Measurements from ENCODE around the gene FBXW4. TPM values are rescaled to one million over a fixed set of nuclear protein-coding genes. Genes with fewer than 3 reads are reported as not detected.
A peak's percentile ranks its signal among the peaks of the same experiment; 100 is the strongest.
"Not testable (repeated sequence)": the region's sequence is repeated elsewhere in the genome, so short reads cannot be mapped to it uniquely, and the experiment has no call there.

The FBXW4 gene
- total and polyA plus RNA-seq, 9 of the 15 experiments (the other 6 are each of a cell fraction or from before 2014, with no cell fraction given): 1.0 to 10.6 (median 5.4) TPM

- Histone ChIP-seq H3K4me3 (no peak overlapping the region), H3K27ac (ENCODE audit: extremely low read depth, low read depth, low read length) (no peak overlapping the region), H3K27me3 (ENCODE audit: control insufficient read depth in 2 of 2, insufficient read depth in 2 of 2, low read length in 2 of 2) (no peaks in the 10 kb centered on the region), H3K4me2 (ENCODE audit: insufficient read depth, low read length) (no peak overlapping the region), H3K4me1 (replicated peaks in 1 of 2; ENCODE audit: control insufficient read depth in 2 of 2, insufficient read depth in 2 of 2, low read length in 2 of 2) (no peaks in the 10 kb centered on the region; a peak in 2 of 5 replicates), H3K79me2 (ENCODE audit: control insufficient read depth, insufficient read depth, low read length) (no peaks in the 10 kb centered on the region), H3K9ac (ENCODE audit: insufficient read depth in 1 of 2, low read depth in 2 of 2, low read length in 2 of 2) (no peak overlapping the region), H3K9me3 (replicated peaks; ENCODE audit: control insufficient read depth, insufficient read depth, low read depth, low read length) (no peaks in the 10 kb centered on the region), H3K36me3 (ENCODE audit: control insufficient read depth, insufficient read depth, low read length) (no peaks in the 10 kb centered on the region), H3K9me1 (ENCODE audit: control insufficient read depth, insufficient read depth, low read length) (peaks cover 2% of the 10 kb centered on the region), H2AFZ (ENCODE audit: low read depth, low read length) (no peak overlapping the region), H4K20me1 (replicated peaks; ENCODE audit: control insufficient read depth, insufficient read depth, low read length) (no peaks in the 10 kb centered on the region)
- in situ Hi-C loops (cut with MboI) (no loop called here), intact Hi-C loops (cut with micrococcal nuclease) (no loop called here)
- no TSS peak for BruUV-seq (replicated peaks)
- TF ChIP-seq NCOR1 (IDR thresholded peaks at IDR 0.05) (no peak), ZNF316 (IDR thresholded peaks at IDR 0.05) (peak; percentile 58), C11orf30 (IDR thresholded peaks at IDR 0.05; ENCODE audit: low read depth) (peak; percentile 64)
- FAIRE-seq (no peak), DNase-seq (ENCODE audit: extremely low read depth in 1 of 4, low spot score in 3 of 4) (no peak), ATAC-seq (no peak)
- WGBS (ENCODE audit: insufficient coverage, low coverage, missing lambda C conversion rate): 75% methylated on average over 2 of the region's 2 CpGs
- POLR2A ChIA-PET: interaction anchor here (1.0 kb wide), 1 partner anchor 47 kb away, joined by 4 read pairs; no protein-coding TSS in a partner anchor
- CTCF ChIA-PET (ENCODE audit: low intra/inter-chr PET ratio): no interaction called here
Measured at GRCh38 chr10:101639141-101639900, 55.6 kb downstream of the FBXW4 start.

GRCh38 chr10:101633510-101633909, 61.5 kb downstream of the FBXW4 start:
- H3K9ac ChIP-seq (ENCODE audit: insufficient read depth in 1 of 2, low read depth in 2 of 2, low read length in 2 of 2); DNase-seq (ENCODE audit: extremely low read depth in 1 of 4, low spot score in 3 of 4); H3K4me1 ChIP-seq (replicated peaks in 1 of 2; ENCODE audit: control insufficient read depth in 2 of 2, insufficient read depth in 2 of 2, low read length in 2 of 2); in situ Hi-C loops (cut with MboI); FAIRE-seq; H3K79me2 ChIP-seq (ENCODE audit: control insufficient read depth, insufficient read depth, low read length); H3K36me3 ChIP-seq (ENCODE audit: control insufficient read depth, insufficient read depth, low read length); H3K4me2 ChIP-seq (ENCODE audit: insufficient read depth, low read length); H4K20me1 ChIP-seq (replicated peaks; ENCODE audit: control insufficient read depth, insufficient read depth, low read length); intact Hi-C loops (cut with micrococcal nuclease); POLR2A ChIA-PET; ATAC-seq; H3K9me3 ChIP-seq (replicated peaks; ENCODE audit: control insufficient read depth, insufficient read depth, low read depth, low read length); H3K27me3 ChIP-seq (ENCODE audit: control insufficient read depth in 2 of 2, insufficient read depth in 2 of 2, low read length in 2 of 2); H3K4me3 ChIP-seq; CTCF ChIA-PET (ENCODE audit: low intra/inter-chr PET ratio); H3K27ac ChIP-seq (ENCODE audit: extremely low read depth, low read depth, low read length); H2AFZ ChIP-seq (ENCODE audit: low read depth, low read length); BruUV-seq (replicated peaks); H3K9me1 ChIP-seq (ENCODE audit: control insufficient read depth, insufficient read depth, low read length): not testable (repeated sequence)
- 45% methylated on average over 4 of the region's 4 CpGs for WGBS (ENCODE audit: insufficient coverage, low coverage, missing lambda C conversion rate)

Data from K562 (cell line).